PC-9 (cell line): ENCODE measurements around the gene GIGYF2.

Experiments used
- EZH2 ChIP-seq: fragments of 200-600 bp; sonication (generic); IDR thresholded peaks from 2 replicates; pipeline ENCODE4 v1.8.0; 2017; ENCODE audit warnings: antibody characterized with exemption, low read depth
- TF ChIP-seq, protein P1 (sequence below): fragments of 200-600 bp; sonication (generic); conservative IDR thresholded peaks from 2 replicates; pipeline ENCODE4 v1.6.1; 2017; ENCODE audit warnings: mixed run types, antibody characterized with exemption, mild to moderate bottlenecking, moderate library complexity

- TF ChIP-seq, protein P1, sequence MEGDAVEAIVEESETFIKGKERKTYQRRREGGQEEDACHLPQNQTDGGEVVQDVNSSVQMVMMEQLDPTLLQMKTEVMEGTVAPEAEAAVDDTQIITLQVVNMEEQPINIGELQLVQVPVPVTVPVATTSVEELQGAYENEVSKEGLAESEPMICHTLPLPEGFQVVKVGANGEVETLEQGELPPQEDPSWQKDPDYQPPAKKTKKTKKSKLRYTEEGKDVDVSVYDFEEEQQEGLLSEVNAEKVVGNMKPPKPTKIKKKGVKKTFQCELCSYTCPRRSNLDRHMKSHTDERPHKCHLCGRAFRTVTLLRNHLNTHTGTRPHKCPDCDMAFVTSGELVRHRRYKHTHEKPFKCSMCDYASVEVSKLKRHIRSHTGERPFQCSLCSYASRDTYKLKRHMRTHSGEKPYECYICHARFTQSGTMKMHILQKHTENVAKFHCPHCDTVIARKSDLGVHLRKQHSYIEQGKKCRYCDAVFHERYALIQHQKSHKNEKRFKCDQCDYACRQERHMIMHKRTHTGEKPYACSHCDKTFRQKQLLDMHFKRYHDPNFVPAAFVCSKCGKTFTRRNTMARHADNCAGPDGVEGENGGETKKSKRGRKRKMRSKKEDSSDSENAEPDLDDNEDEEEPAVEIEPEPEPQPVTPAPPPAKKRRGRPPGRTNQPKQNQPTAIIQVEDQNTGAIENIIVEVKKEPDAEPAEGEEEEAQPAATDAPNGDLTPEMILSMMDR = no peak
- no peak for TF ChIP-seq EZH2
Observed at GRCh38 chr2:232744963-232745362, 47.8 kb downstream of the GIGYF2 start.
